GM06990 (cell line): ENCODE results near the gene C12orf50.

Source experiments
- DNase-seq: peaks from one replicate; pipeline ENCODE4 v3.0.0-alpha.2; 2011; ENCODE audit not compliant: insufficient read length; ENCODE audit errors: extremely low read depth
- H3K27me3 ChIP-seq: replicated peaks from 2 replicates; pipeline ENCODE4 v1.6.0; 2011; ENCODE audit warnings: low read length; ENCODE audit not compliant: control insufficient read depth, insufficient read depth
- H3K36me3 ChIP-seq: 2 replicates; pipeline ENCODE4 v1.5.1; 2011; ENCODE audit warnings: low read length; ENCODE audit not compliant: control insufficient read depth, insufficient read depth
- H3K4me3 ChIP-seq: replicated peaks from 2 replicates; pipeline ENCODE4 v1.5.1; 2011; ENCODE audit warnings: low read depth, mild to moderate bottlenecking, control low read depth, low read length
- CTCF ChIP-seq: IDR thresholded peaks from 2 replicates; pipeline ENCODE4 v1.5.1; 2011; ENCODE audit warnings: low read length, control low read depth, mild to moderate bottlenecking, inconsistent platforms; ENCODE audit not compliant: insufficient read depth, poor library complexity, severe bottlenecking

The C12orf50 gene

GRCh38 chr12:87988534-87988933 is 40.7 kb downstream of the C12orf50 start:
- H3K36me3 ChIP-seq = no peaks in the 10 kb centered on the region
- no peak for TF ChIP-seq CTCF
- DNase-seq = no peak
- no peak overlapping the region for H3K4me3 ChIP-seq
- no peaks in the 10 kb centered on the region for H3K27me3 ChIP-seq

DNA sequence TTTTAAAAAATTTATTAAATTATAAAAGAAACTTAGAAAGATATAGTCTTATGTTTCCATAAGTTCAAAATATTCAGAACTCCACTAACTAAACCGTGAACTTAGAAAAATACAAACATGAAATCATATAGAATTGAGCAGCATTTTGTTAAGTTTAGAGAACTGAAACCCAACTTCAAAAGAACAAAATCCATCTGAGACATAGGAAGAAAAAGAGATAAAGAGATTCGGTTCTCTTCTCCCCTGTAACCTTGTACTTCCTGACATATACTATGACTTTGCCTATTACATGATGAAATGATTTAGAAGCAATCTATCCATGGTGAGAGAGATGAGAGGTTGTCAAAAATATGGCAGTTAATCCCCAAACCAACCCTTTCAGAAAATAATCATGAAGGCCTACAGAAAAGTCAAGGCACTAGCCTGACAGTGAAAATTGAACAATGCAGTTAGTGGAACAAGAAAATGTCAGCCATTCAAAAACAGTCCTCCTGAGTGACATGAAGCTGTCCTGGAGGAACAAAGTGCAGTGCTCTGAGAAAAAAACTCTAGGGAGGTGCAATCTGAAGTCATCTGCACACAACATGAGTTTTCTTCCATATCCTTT is 44.0 kb downstream of the C12orf50 start:
- TF ChIP-seq CTCF = no peak
- DNase-seq = no peak
- Histone ChIP-seq H3K36me3 (no peaks in the 10 kb centered on the region), H3K27me3 (no peaks in the 10 kb centered on the region), H3K4me3 (no peak overlapping the region)

- no peak for DNase-seq
- H3K27me3 ChIP-seq = no peaks in the 10 kb centered on the region
Measured at GRCh38 chr12:87982208-87982607, 47.0 kb downstream of the C12orf50 start.

DNA sequence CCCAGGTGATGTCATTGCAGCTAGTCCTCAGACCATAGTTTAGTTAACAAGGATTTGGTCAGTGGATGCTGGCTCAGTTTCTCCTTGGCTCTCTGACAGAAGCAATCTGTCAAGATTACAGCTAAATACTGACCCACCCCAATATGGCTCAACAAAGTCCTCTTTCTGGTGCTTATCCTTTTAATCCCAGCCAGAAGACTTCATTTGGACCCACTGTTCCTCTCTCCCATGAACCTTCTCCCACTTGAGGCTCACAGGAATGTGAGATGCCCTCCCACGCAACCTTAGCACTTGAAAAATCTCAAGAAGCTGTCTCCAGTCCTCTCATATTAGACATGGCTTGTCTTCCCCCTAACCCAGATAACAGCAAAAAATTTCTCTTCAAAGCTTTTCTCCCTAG is 47.7 kb downstream of the C12orf50 start:
- Histone ChIP-seq H3K36me3 (no peaks in the 10 kb centered on the region), H3K4me3 (no peak overlapping the region), H3K27me3 (no peaks in the 10 kb centered on the region)
- DNase-seq = no peak
- TF ChIP-seq CTCF = no peak

More at GRCh38 chr12:87982208-87982607, 47.0 kb downstream of the C12orf50 start:
- Histone ChIP-seq H3K36me3 (no peaks in the 10 kb centered on the region), H3K4me3 (no peak overlapping the region)
- no peak for TF ChIP-seq CTCF

- no peak for TF ChIP-seq CTCF
- H3K4me3 ChIP-seq = no peak overlapping the region
- H3K27me3 ChIP-seq = no peaks in the 10 kb centered on the region
- no peaks in the 10 kb centered on the region for H3K36me3 ChIP-seq
- DNase-seq = no peak
Measured at GRCh38 chr12:87975879-87976278, 53.3 kb downstream of the C12orf50 start.

GRCh38 chr12:87967871-87968270 is 61.3 kb downstream of the C12orf50 start:
- no peak overlapping the region for H3K4me3 ChIP-seq
- no peak for DNase-seq
- no peaks in the 10 kb centered on the region for H3K36me3 ChIP-seq
- no peak for TF ChIP-seq CTCF
- H3K27me3 ChIP-seq = no peaks in the 10 kb centered on the region
